IMR-90 (cell line): ENCODE results near the gene ERICH2. TPM values are rescaled to one million over a fixed set of nuclear protein-coding genes. Genes with fewer than 3 reads are reported as not detected.

Experiments
- ATAC-seq: fragments of 200-7000 bp; cut with Tn5 transposase; 2 replicates; pipeline ENCODE4 v1.9.1; 2020; ENCODE audit warnings: low read depth, mild to moderate bottlenecking, moderate library complexity
- BruUV-seq: library from RNA; stranded (reverse); fragments of 400-500 nt; replicated peaks from 2 replicates; lab custom pipeline; 2021; lab: Mats Ljungman, UMichigan
- CTCF ChIA-PET: fragments of 300-600 bp; formaldehyde crosslinking; extraction: SDS; loops from one replicate; lab custom pipeline; 2021; ENCODE audit warnings: antibody characterized with exemption; lab: Yijun Ruan, JAX
- POLR2A ChIA-PET: fragments of 300-600 bp; sonication (Branson Sonifier 250); formaldehyde crosslinking; loops from one replicate; lab custom pipeline; 2022; ENCODE audit warnings: antibody characterized with exemption; ENCODE audit not compliant: unreplicated experiment; lab: Charles Lee
- DNase-seq: peaks from one replicate; pipeline ENCODE4 v3.0.0; 2013
- H2AFZ ChIP-seq: replicated peaks from 2 replicates; pipeline ENCODE3; 2013; ENCODE audit warnings: low read length, mild to moderate bottlenecking; ENCODE audit not compliant: poor library complexity
- H2AK5ac ChIP-seq: 2 replicates; pipeline ENCODE4 v1.6.1; 2013; ENCODE audit warnings: low read depth, low read length, inconsistent platforms
- H2AK9ac ChIP-seq: replicated peaks from 2 replicates; pipeline ENCODE3; 2013; ENCODE audit warnings: mild to moderate bottlenecking, low read depth, low read length, moderate library complexity; ENCODE audit not compliant: poor library complexity
- H2BK120ac ChIP-seq: 2 replicates; pipeline ENCODE4 v1.6.1; 2013; ENCODE audit warnings: low read depth, low read length, inconsistent platforms
- H2BK15ac ChIP-seq: 3 replicates; pipeline ENCODE4 v1.6.1; 2013; ENCODE audit warnings: low read depth, low read length, inconsistent platforms
- H2BK20ac ChIP-seq: 2 replicates; pipeline ENCODE4 v1.6.1; 2013; ENCODE audit warnings: low read depth, mild to moderate bottlenecking, inconsistent platforms, low read length, moderate library complexity
- H2BK5ac ChIP-seq: 2 replicates; pipeline ENCODE4 v1.6.1; 2013; ENCODE audit warnings: mild to moderate bottlenecking, low read depth, low read length, inconsistent platforms; ENCODE audit not compliant: poor library complexity, severe bottlenecking
- H3K14ac ChIP-seq: replicated peaks from 2 replicates; pipeline ENCODE4 v1.6.1; 2013; ENCODE audit warnings: low read depth, low read length, inconsistent platforms
- H3K18ac ChIP-seq: 2 replicates; pipeline ENCODE4 v1.6.1; 2013; ENCODE audit warnings: low read depth, low read length, control low read depth
- H3K23ac ChIP-seq: 2 replicates; pipeline ENCODE4 v1.6.1; 2013; ENCODE audit warnings: low read depth, low read length, inconsistent platforms
- H3K27ac ChIP-seq: 2 replicates; pipeline ENCODE4 v1.5.1; 2013; ENCODE audit warnings: mild to moderate bottlenecking, control low read depth, low read length; ENCODE audit not compliant: insufficient read depth
- H3K27me3 ChIP-seq: 2 replicates; pipeline ENCODE4 v1.6.1; 2013; ENCODE audit warnings: low read length; ENCODE audit not compliant: control insufficient read depth, insufficient read depth
- H3K36me3 ChIP-seq: 2 replicates; pipeline ENCODE4 v1.6.1; 2013; ENCODE audit warnings: low read length, mixed read lengths; ENCODE audit not compliant: control insufficient read depth, insufficient read depth
- H3K4ac ChIP-seq: 2 replicates; pipeline ENCODE4 v1.6.1; 2013; ENCODE audit warnings: low read depth, low read length, inconsistent platforms
- H3K4me1 ChIP-seq: 2 replicates; pipeline ENCODE4 v1.6.1; 2013; ENCODE audit warnings: low read length, mixed read lengths; ENCODE audit not compliant: control insufficient read depth, insufficient read depth
- H3K4me2 ChIP-seq: 2 replicates; pipeline ENCODE4 v1.6.1; 2013; ENCODE audit warnings: low read depth, mild to moderate bottlenecking, control low read depth, low read length, moderate library complexity
- H3K4me3 ChIP-seq: 2 replicates; pipeline ENCODE4 v1.5.1; 2013; ENCODE audit warnings: low read depth, mild to moderate bottlenecking, control low read depth, low read length, moderate library complexity; ENCODE audit not compliant: insufficient read depth
- H3K56ac ChIP-seq: 2 replicates; pipeline ENCODE4 v1.6.1; 2013; ENCODE audit warnings: low read length, inconsistent platforms; ENCODE audit not compliant: insufficient read depth; ENCODE audit errors: extremely low read depth
- H3K79me1 ChIP-seq, 2 experiments: 2 replicates each; pipeline ENCODE4 v1.6.1; 2013; ENCODE audit warnings: low read length in 2 of 2, inconsistent platforms in 1 of 2, low read depth in 1 of 2
- H3K9ac ChIP-seq: 2 replicates; pipeline ENCODE4 v1.6.1; 2013; ENCODE audit warnings: low read depth, low read length, control low read depth
- H3K9me1 ChIP-seq: 2 replicates; pipeline ENCODE4 v1.6.1; 2013; ENCODE audit warnings: low read length, inconsistent platforms; ENCODE audit not compliant: insufficient read depth
- H3K9me3 ChIP-seq: 2 replicates; pipeline ENCODE4 v1.6.1; 2013; ENCODE audit warnings: low read length; ENCODE audit not compliant: control insufficient read depth, insufficient read depth
- H4K20me1 ChIP-seq: 2 replicates; pipeline ENCODE4 v1.6.1; 2013; ENCODE audit warnings: low read length, inconsistent platforms; ENCODE audit not compliant: insufficient read depth
- H4K5ac ChIP-seq: 2 replicates; pipeline ENCODE4 v1.6.1; 2013; ENCODE audit warnings: mild to moderate bottlenecking, low read depth, low read length, control low read depth
- H4K8ac ChIP-seq, 2 experiments: 2 replicates each; pipeline ENCODE4 v1.6.1; 2013; ENCODE audit warnings: low read depth in 2 of 2, low read length in 2 of 2, control low read depth in 1 of 2, inconsistent platforms in 1 of 2
- H4K91ac ChIP-seq: 2 replicates; pipeline ENCODE4 v1.6.1; 2013; ENCODE audit warnings: low read depth, low read length, inconsistent platforms; ENCODE audit not compliant: insufficient read depth
- CEBPB ChIP-seq: IDR thresholded peaks from 2 replicates; pipeline ENCODE4 v1.6.1; 2012; ENCODE audit warnings: low read depth, low read length, improper control_type of control experiment
- MAFK ChIP-seq: IDR thresholded peaks from 2 replicates; pipeline ENCODE4 v1.6.1; 2012; ENCODE audit warnings: low read depth, low read length, improper control_type of control experiment
- MAZ ChIP-seq: IDR thresholded peaks from 2 replicates; pipeline ENCODE4 v1.6.1; 2012; ENCODE audit warnings: low read depth, mild to moderate bottlenecking, low read length, improper control_type of control experiment, moderate library complexity, borderline replicate concordance
- NFE2L2 ChIP-seq: fragments of 150-350 bp; IDR thresholded peaks from 2 replicates; pipeline ENCODE4 v1.6.1; 2016; ENCODE audit warnings: low read depth, mild to moderate bottlenecking, low read length
- POLR2A ChIP-seq: IDR thresholded peaks from 2 replicates; pipeline ENCODE4 v1.6.1; 2012; ENCODE audit warnings: mild to moderate bottlenecking, low read depth, low read length
- RCOR1 ChIP-seq: IDR thresholded peaks from 2 replicates; pipeline ENCODE4 v1.6.1; 2012; ENCODE audit warnings: mild to moderate bottlenecking, low read length, improper control_type of control experiment; ENCODE audit not compliant: insufficient replicate concordance
- WGBS, 2 experiments: methylation state at CpG; one replicate each; pipeline versions ENCODE4 v1.1.5 to v1.1.7; 2013; ENCODE audit warnings: missing lambda C conversion rate in 2 of 2; ENCODE audit not compliant: insufficient read length in 1 of 2; ENCODE audit errors: extremely low coverage in 2 of 2; 5-methylcytosine and 5-hydroxymethylcytosine counted together
- dilution Hi-C: fragments of 300-500 bp; cut with HindIII; formaldehyde crosslinking; loops from one replicate; pipeline ENCODE4 v1.14.3; 2018; ENCODE audit warnings: low sequenced_read_pairs; ENCODE audit not compliant: unreplicated experiment
- in situ Hi-C: fragments of 300-500 bp; cut with MboI; formaldehyde crosslinking; loops from 3 replicates; pipeline ENCODE4 v1.14.3; 2019; ENCODE audit warnings: low sequenced_read_pairs, inconsistent platforms, mixed read lengths
- intact Hi-C: fragments of 100-400 bp; cut with micrococcal nuclease; formaldehyde crosslinking; loops from 2 replicates; pipeline ENCODE4 v1.10.0; 2022
- polyA plus RNA-seq, 3 experiments: library from polyadenylated mRNA; depleted of rRNA; stranded (reverse); fragments of >200 nt; gene quantifications; 2 replicates each; pipeline ENCODE4 v1.2.3, GENCODE V29; 2012; ENCODE audit warnings: low replicate concordance in 1 of 3
- total RNA-seq: library from RNA; depleted of rRNA; stranded (reverse); fragments of >200 nt; gene quantifications from 2 replicates; pipeline ENCODE4 v1.2.3, GENCODE V29; 2012

The ERICH2 gene
- total and polyA plus RNA-seq, 2 of the 4 experiments (the other 2 are of a cell fraction) = not detected

GRCh38 chr2:170845343-170845742 lies 75.2 kb downstream of the ERICH2 start:
- Histone ChIP-seq H3K4me1 (no peaks in the 10 kb centered on the region), H3K9ac (no peak overlapping the region), H3K14ac (no peak overlapping the region), H3K79me1 (no peaks in the 10 kb centered on the region), H3K18ac (no peak overlapping the region), H3K56ac (no peak overlapping the region), H2AK9ac (no peak overlapping the region), H3K4me2 (no peak overlapping the region), H3K9me3 (no peaks in the 10 kb centered on the region), H3K36me3 (no peaks in the 10 kb centered on the region), H2BK15ac (no peak overlapping the region), H3K4me3 (no peak overlapping the region), H3K27ac (no peak overlapping the region), H4K91ac (no peak overlapping the region), H3K27me3 (no peaks in the 10 kb centered on the region), H2AK5ac (no peak overlapping the region), H4K8ac (no peak overlapping the region), H2BK120ac (no peak overlapping the region), H2BK5ac (no peak overlapping the region), H4K5ac (no peak overlapping the region), H3K23ac (no peak overlapping the region), H2AFZ (no peak overlapping the region), H3K4ac (no peak overlapping the region), H2BK20ac (no peak overlapping the region), H3K9me1 (no peaks in the 10 kb centered on the region), H4K20me1 (no peaks in the 10 kb centered on the region)
- dilution Hi-C loops (no loop called here), intact Hi-C loops (no loop called here), in situ Hi-C loops (no loop called here)
- WGBS, 2 experiments = 63% methylated on average over 5 of the region's 10 CpGs; no CpG with 5 or more reads in 1 of the 2 experiments
- TF ChIP-seq NFE2L2 (no peak), POLR2A (no peak), MAZ (no peak), MAFK (no peak), CEBPB (no peak), RCOR1 (no peak)
- ChIA-PET POLR2A (no interaction called here), CTCF (no interaction called here)
- ATAC-seq (no peak), DNase-seq (no peak)
- no TSS peak for BruUV-seq
